GM03348 (cell line): ENCODE measurements around the gene YJEFN3.

Experiments
- DNase-seq: peaks from one replicate; pipeline ENCODE4 v3.0.0; 2012; ENCODE audit warnings: low spot score

The YJEFN3 gene

GRCh38 chr19:19524053-19524452 lies 4.7 kb upstream of the YJEFN3 start:
- no peak for DNase-seq

- DNase-seq, result no peak
Measured at GRCh38 chr19:19525611-19526380, 2.9 kb upstream of the YJEFN3 start.

- DNase-seq, result no peak
Measured at GRCh38 chr19:19526581-19527370, 1.9 kb upstream of the YJEFN3 start.

- no peak for DNase-seq
Measured at GRCh38 chr19:19527371-19527656, 1.4 kb upstream of the YJEFN3 start.

- DNase-seq, result no peak
Measured at GRCh38 chr19:19527674-19528625, 761 bp upstream of the YJEFN3 start.

GRCh38 chr19:19529783-19530422 lies 1.2 kb downstream of the YJEFN3 start:
- no peak for DNase-seq

- DNase-seq, result peak; percentile 61
Measured at GRCh38 chr19:19530423-19530804, 1.7 kb downstream of the YJEFN3 start.

GRCh38 chr19:19530889-19531288 lies 2.2 kb downstream of the YJEFN3 start:
- DNase-seq, result no peak

GRCh38 chr19:19531951-19532805 lies 3.5 kb downstream of the YJEFN3 start:
- peak; percentile 93 for DNase-seq

GRCh38 chr19:19532806-19533701 lies 4.3 kb downstream of the YJEFN3 start:
- no peak for DNase-seq

GRCh38 chr19:19533841-19534240 lies 5.1 kb downstream of the YJEFN3 start:
- DNase-seq, result no peak

- DNase-seq, result no peak
Measured at GRCh38 chr19:19534556-19535265, 6.0 kb downstream of the YJEFN3 start.

GRCh38 chr19:19535311-19536191 lies 6.8 kb downstream of the YJEFN3 start:
- DNase-seq, result no peak

GRCh38 chr19:19537075-19538048 lies 8.7 kb downstream of the YJEFN3 start:
- peak; percentile 42 for DNase-seq

GRCh38 chr19:19538061-19538784 lies 9.5 kb downstream of the YJEFN3 start, which contains the start of gene CILP2:
CILP2 (plus strand) TSS chr19:19538265; CDS start chr19:19538350, 85 bp downstream.
- peak; percentile 84 for DNase-seq

- DNase-seq, result no peak
Measured at GRCh38 chr19:19538785-19539166, 10.1 kb downstream of the YJEFN3 start.
